ENCODE results near the gene NUCKS1. TPM values are rescaled to one million over a fixed set of nuclear protein-coding genes. Genes with fewer than 3 reads are reported as not detected.

Gene NUCKS1
- total RNA-seq, 1 donor, result 253 TPM

DNA sequence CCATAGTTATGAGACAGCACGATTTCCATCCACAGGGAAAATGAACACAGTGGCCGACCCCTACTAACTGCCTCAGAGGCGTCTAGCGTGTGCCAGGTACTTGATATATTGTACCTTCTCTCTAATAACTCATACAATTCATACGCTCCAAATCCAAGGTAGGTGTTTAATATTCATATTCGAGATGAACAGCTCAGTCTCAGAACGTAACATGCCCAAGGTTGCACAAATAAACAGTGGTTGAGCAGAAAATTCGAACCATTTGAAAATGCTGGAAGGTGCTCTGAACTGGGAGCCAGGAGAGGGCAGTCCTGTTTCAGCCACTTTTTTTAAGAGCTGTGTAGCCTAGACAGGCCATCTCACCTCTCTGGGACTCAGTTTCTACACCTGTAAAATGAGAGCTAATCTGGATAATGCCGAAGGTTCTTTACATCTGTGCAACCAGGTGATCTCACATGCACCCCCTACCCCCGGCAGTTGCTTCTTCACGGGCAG is 77.5 kb downstream of the NUCKS1 start:
- H3K4me3 ChIP-seq (ENCODE audit: low read depth, low read length), result no peak overlapping the region
- DNase-seq (ENCODE audit: low read depth), result no peak
- TF ChIP-seq CTCF (IDR thresholded peaks at IDR 0.05; ENCODE audit: insufficient read depth, low read length), result no peak

- DNase-seq (ENCODE audit: low read depth), result no peak
- no peak overlapping the region for H3K4me3 ChIP-seq (ENCODE audit: low read depth, low read length)
- no peak for TF ChIP-seq CTCF (IDR thresholded peaks at IDR 0.05; ENCODE audit: insufficient read depth, low read length)
These were observed 79.2 kb downstream of the NUCKS1 start for GRCh38 chr1:205670611-205671430.

DNA sequence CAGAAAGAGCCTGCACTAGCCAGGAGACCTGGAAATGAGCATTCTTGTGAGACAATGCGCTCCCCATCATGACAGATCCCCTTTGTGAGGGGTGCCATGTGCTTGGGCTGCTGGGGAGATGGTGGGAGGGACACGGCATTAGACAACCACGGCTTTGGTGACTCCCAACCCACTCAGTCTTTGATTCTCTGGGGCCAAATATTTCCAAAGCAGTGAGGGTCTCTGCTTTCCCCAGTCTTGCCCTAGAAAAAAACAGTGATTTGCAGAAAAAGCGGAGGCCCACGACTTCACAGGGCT is 79.9 kb downstream of the NUCKS1 start:
- H3K4me3 ChIP-seq (ENCODE audit: low read depth, low read length), result no peak overlapping the region
- DNase-seq (ENCODE audit: low read depth), result no peak
- TF ChIP-seq CTCF (IDR thresholded peaks at IDR 0.05; ENCODE audit: insufficient read depth, low read length), result no peak

GRCh38 chr1:205669341-205670149 is 80.4 kb downstream of the NUCKS1 start:
- DNase-seq (ENCODE audit: low read depth), result no peak
- no peak for TF ChIP-seq CTCF (IDR thresholded peaks at IDR 0.05; ENCODE audit: insufficient read depth, low read length)
- no peak overlapping the region for H3K4me3 ChIP-seq (ENCODE audit: low read depth, low read length)

DNA sequence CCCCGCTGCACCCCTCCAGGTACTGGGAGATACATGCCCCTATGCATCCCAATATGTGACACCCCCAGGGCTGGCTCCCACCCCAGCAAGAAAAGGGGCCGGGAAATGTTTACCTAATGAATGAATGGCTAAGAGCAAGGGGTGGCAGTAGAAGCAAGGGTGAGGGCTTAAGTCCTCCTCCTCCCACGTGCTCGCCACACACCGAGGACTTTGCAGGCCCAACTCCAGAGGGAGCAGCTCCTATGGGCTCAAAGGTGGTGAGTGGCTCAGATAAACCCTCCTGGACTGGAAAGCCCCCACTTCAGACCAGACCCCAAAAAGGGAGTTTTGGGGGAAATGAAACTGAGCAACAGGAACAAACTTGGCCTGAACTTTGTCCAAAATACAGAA is 81.0 kb downstream of the NUCKS1 start:
- no peak overlapping the region for H3K4me3 ChIP-seq (ENCODE audit: low read depth, low read length)
- DNase-seq (ENCODE audit: low read depth), result no peak

More for the DNA sequence above, 81.0 kb downstream of the NUCKS1 start:
- TF ChIP-seq CTCF (IDR thresholded peaks at IDR 0.05; ENCODE audit: insufficient read depth, low read length), result no peak
